Ascending aorta (tissue), 2 donors: ENCODE measurements around the gene HOXB6. TPM values are rescaled to one million over a fixed set of nuclear protein-coding genes. Genes with fewer than 3 reads are reported as not detected.
A peak's percentile ranks its signal among the peaks of the same experiment; 100 is the strongest.

ENCODE experiments used
- DNase-seq, 2 donors: peaks; one replicate each; pipeline ENCODE4 v3.0.0-alpha.2; 2019; ENCODE audit warnings: low spot score in 2 of 2
- H3K27ac ChIP-seq, 2 donors: fragments of 200-600 bp; sonication (generic); one replicate each; pipeline ENCODE4 v1.5.1; 2016 to 2017; ENCODE audit warnings: mild to moderate bottlenecking in 1 of 2
- H3K27me3 ChIP-seq: fragments of 200-600 bp; sonication (generic); one replicate; pipeline ENCODE4 v1.5.1; 2017
- H3K36me3 ChIP-seq, 2 donors: fragments of 200-600 bp; sonication (generic); one replicate each; pipeline ENCODE4 v1.5.1; 2016
- H3K4me1 ChIP-seq, 2 donors: fragments of 200-600 bp; sonication (generic); one replicate each; pipeline ENCODE4 v1.5.1; 2016 to 2017; ENCODE audit warnings: mild to moderate bottlenecking in 1 of 2
- H3K4me3 ChIP-seq, 2 donors: fragments of 200-600 bp; sonication (generic); one replicate each; pipeline ENCODE4 v1.5.1; 2016 to 2017; ENCODE audit warnings: mild to moderate bottlenecking in 1 of 2
- H3K9me3 ChIP-seq, 2 donors: fragments of 200-600 bp; sonication (generic); one replicate each; pipeline ENCODE4 v1.5.1; 2016
- intact Hi-C: fragments of 100-400 bp; cut with DNase I; formaldehyde crosslinking; loops from one replicate; pipeline ENCODE4 v1.15.1; 2023
- total RNA-seq: library from RNA; depleted of rRNA; stranded (reverse); fragments of >200 nt; gene quantifications from one replicate; pipeline ENCODE4 v1.1.0, GENCODE V29; 2016
- TF ChIP-seq, protein P1 (sequence below), 3 experiments: fragments of 200-600 bp in 2 of 3; fragments of 450-650 bp in 1 of 3; sonication (generic) in 2 of 3; IDR thresholded peaks; one replicate each; pipeline ENCODE4 v1.5.1; 2016 to 2019; ENCODE audit warnings: antibody characterized with exemption in 3 of 3, mild to moderate bottlenecking in 1 of 3, moderate library complexity in 1 of 3

The HOXB6 gene
- total RNA-seq, 1 donor from 2014 or later: 5.1 TPM

GRCh38 chr17:48627623-48628521 lies 23.1 kb upstream of the HOXB6 start:
- H3K27me3 ChIP-seq: peaks cover 21% of the 10 kb centered on the region
- H3K27ac ChIP-seq: no peak overlapping the region
- peaks cover 15 to 21% of the 10 kb centered on the region in 2 donors for H3K4me1 ChIP-seq
- TF ChIP-seq, protein P1, sequence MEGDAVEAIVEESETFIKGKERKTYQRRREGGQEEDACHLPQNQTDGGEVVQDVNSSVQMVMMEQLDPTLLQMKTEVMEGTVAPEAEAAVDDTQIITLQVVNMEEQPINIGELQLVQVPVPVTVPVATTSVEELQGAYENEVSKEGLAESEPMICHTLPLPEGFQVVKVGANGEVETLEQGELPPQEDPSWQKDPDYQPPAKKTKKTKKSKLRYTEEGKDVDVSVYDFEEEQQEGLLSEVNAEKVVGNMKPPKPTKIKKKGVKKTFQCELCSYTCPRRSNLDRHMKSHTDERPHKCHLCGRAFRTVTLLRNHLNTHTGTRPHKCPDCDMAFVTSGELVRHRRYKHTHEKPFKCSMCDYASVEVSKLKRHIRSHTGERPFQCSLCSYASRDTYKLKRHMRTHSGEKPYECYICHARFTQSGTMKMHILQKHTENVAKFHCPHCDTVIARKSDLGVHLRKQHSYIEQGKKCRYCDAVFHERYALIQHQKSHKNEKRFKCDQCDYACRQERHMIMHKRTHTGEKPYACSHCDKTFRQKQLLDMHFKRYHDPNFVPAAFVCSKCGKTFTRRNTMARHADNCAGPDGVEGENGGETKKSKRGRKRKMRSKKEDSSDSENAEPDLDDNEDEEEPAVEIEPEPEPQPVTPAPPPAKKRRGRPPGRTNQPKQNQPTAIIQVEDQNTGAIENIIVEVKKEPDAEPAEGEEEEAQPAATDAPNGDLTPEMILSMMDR (IDR thresholded peaks at IDR 0.05): no peak
- H3K9me3 ChIP-seq: no peaks in the 10 kb centered on the region
- H3K4me3 ChIP-seq: no peak overlapping the region
- no peaks in the 10 kb centered on the region for H3K36me3 ChIP-seq
- intact Hi-C loops: no loop called here
- DNase-seq: no peak

- Histone ChIP-seq H3K9me3 (no peaks in the 10 kb centered on the region), H3K27me3 (peaks cover 26% of the 10 kb centered on the region)
- intact Hi-C loops: no loop called here
Measured at GRCh38 chr17:48627118-48627597, 22.4 kb upstream of the HOXB6 start.

DNA sequence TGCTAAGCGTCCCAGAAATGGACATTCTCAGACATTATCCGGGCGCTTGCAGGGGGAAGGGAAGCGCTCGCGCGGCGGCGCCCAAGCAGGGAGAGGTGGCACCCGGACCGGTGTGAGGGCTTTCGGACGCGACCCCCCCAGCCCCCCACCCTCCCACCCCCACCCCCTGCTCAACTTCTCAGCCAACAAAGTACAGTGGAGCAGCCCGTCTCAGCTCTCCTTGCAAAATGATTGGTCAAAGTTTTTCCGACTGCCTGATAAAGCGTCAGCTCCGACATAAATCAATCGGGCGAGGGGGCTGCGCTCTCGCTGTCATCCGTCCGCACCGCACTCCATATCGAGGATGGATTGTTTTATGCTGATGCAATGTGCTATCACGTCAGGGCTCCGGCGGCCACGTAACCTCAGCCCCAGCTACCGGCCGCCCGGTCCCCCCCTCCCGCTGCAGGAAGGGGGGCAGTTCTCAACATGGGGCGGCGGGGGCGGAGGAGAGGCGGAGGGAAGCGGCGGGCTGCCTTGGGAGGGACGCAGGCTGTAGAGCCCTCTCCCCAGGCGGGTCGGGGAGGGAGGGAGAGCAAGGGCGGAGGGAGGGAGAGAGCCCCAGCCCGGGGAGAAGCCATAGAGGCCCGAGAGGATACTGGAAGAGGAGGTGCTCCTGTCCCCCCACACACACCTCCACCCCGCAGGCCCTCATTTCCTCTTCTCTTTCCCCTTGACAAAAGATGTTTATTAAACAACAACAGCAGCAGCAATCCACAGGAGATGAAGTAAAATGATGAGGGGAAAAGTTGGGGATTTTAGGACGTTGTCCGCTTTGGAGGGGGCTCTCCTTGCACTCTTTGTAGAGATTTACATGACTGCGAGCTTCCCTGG lies 21.7 kb upstream of the HOXB6 start, which contains the start of gene HOXB9:
Gene HOXB9, minus strand, starts transcription at position 114 of the 873 bp plus-strand sequence. Its CDS starts 89 bp downstream, at position 25.
- Histone ChIP-seq H3K4me1 (peaks cover 15 to 21% of the 10 kb centered on the region in 2 donors), H3K27ac (no peak within 1 kb of the TSS), H3K4me3 (peak within 1 kb of the TSS; percentile 35 to 60), H3K27me3 (peaks cover 29% of the 10 kb centered on the region), H3K36me3 (no peaks in the 10 kb centered on the region), H3K9me3 (no peaks in the 10 kb centered on the region)
- TF ChIP-seq, protein P1 (IDR thresholded peaks at IDR 0.05): no peak
- no peak for DNase-seq
- intact Hi-C loops: no loop called here

More at GRCh38 chr17:48627118-48627597, 22.4 kb upstream of the HOXB6 start:
- Histone ChIP-seq H3K27ac (no peak overlapping the region), H3K4me3 (peak overlapping the region in 1 of 2 donors; percentile 35), H3K36me3 (no peaks in the 10 kb centered on the region), H3K4me1 (peaks cover 15 to 21% of the 10 kb centered on the region in 2 donors)
- TF ChIP-seq, protein P1 (IDR thresholded peaks at IDR 0.05): no peak
- no peak for DNase-seq

GRCh38 chr17:48625495-48626244 lies 20.9 kb upstream of the HOXB6 start:
- Histone ChIP-seq H3K9me3 (no peaks in the 10 kb centered on the region), H3K4me3 (peak overlapping the region; percentile 35 to 60), H3K4me1 (peaks cover 15 to 21% of the 10 kb centered on the region in 2 donors), H3K27me3 (peaks cover 29% of the 10 kb centered on the region), H3K27ac (no peak overlapping the region), H3K36me3 (no peaks in the 10 kb centered on the region)
- intact Hi-C loops: no loop called here
- TF ChIP-seq, protein P1 (IDR thresholded peaks at IDR 0.05): no peak
- no peak for DNase-seq
